Body of pancreas (tissue), 4 donors: Measurements from ENCODE around the gene INSIG1. TPM values are rescaled to one million over a fixed set of nuclear protein-coding genes. Genes with fewer than 3 reads are reported as not detected.

Source experiments
- ATAC-seq: fragments of 150-250 bp; one replicate; pipeline ENCODE4 v1.9.1; 2016
- DNase-seq, 4 donors: peaks; one replicate each; pipeline ENCODE4 v3.0.0-alpha.2; 2019
- H3K27ac ChIP-seq, 4 donors: fragments of 200-600 bp; sonication (generic); 1 replicate in 3 of 4; 2 replicates in 1 of 4; pipeline versions ENCODE4 v1.5.1 to v1.6.1; 2016 to 2019; ENCODE audit warnings: mild to moderate bottlenecking in 1 of 4, mixed read lengths in 1 of 4, moderate library complexity in 1 of 4
- H3K27me3 ChIP-seq, 2 donors: fragments of 200-600 bp; sonication (generic); one replicate each; pipeline ENCODE4 v1.6.0; 2016; ENCODE audit warnings: mild to moderate bottlenecking in 1 of 2
- H3K36me3 ChIP-seq, 2 donors: fragments of 200-600 bp; sonication (generic); replicated peaks in 1 of 2; 2 replicates each; pipeline ENCODE4 v1.5.1; 2016; ENCODE audit warnings: low read depth in 2 of 2; ENCODE audit not compliant: insufficient read depth in 1 of 2
- H3K4me1 ChIP-seq: fragments of 200-600 bp; sonication (generic); one replicate; pipeline ENCODE4 v1.6.0; 2016
- H3K4me3 ChIP-seq, 2 donors: fragments of 200-600 bp; sonication (generic); 1 replicate in 1 of 2; 2 replicates in 1 of 2; pipeline ENCODE4 v1.5.1; 2016 to 2019
- H3K9me3 ChIP-seq, 3 donors: fragments of 200-600 bp; sonication (generic); 1 replicate in 2 of 3; 2 replicates in 1 of 3; pipeline ENCODE4 v1.5.1; 2016
- CTCF ChIP-seq, 7 experiments: fragments of 450-650 bp in 4 of 7; fragments of 200-600 bp in 3 of 7; sonication (generic) in 3 of 7; IDR thresholded peaks; one replicate each; pipeline ENCODE4 v1.5.1; 2016 to 2019; ENCODE audit warnings: antibody characterized with exemption in 7 of 7
- POLR2A ChIP-seq, 3 donors: fragments of 450-650 bp; IDR thresholded peaks; one replicate each; pipeline ENCODE4 v1.6.1; 2016; ENCODE audit warnings: antibody characterized with exemption in 3 of 3, mild to moderate bottlenecking in 2 of 3
- WGBS, 2 donors: methylation state at CpG; one replicate each; pipeline ENCODE4 v1.1.5; 2017; 5-methylcytosine and 5-hydroxymethylcytosine counted together
- intact Hi-C: fragments of 100-400 bp; cut with DNase I; formaldehyde crosslinking; loops from one replicate; pipeline ENCODE4 v1.15.1; 2023
- total RNA-seq, 2 donors: library from RNA; depleted of rRNA; stranded (reverse); fragments of >200 nt; gene quantifications; one replicate each; pipeline ENCODE4 v1.1.0, GENCODE V29; 2016

Gene INSIG1
- total RNA-seq, 2 donors from 2014 or later, result 47.0 to 79.8 TPM

GRCh38 chr7:155329225-155329624 is 31.5 kb downstream of the INSIG1 start:
- DNase-seq, result no peak
- no peaks in the 10 kb centered on the region for H3K27me3 ChIP-seq
- no peak for ATAC-seq
- no peak for TF ChIP-seq POLR2A (IDR thresholded peaks at IDR 0.05)
- no peak for TF ChIP-seq CTCF (IDR thresholded peaks at IDR 0.05)
- no peak overlapping the region for H3K27ac ChIP-seq
- intact Hi-C loops, result no loop called here
- no peak overlapping the region for H3K4me3 ChIP-seq
- peaks cover 9% of the 10 kb centered on the region for H3K4me1 ChIP-seq
- WGBS, 2 donors, result no CpG with 5 or more reads among the region's 5 CpGs
- no peaks in the 10 kb centered on the region for H3K36me3 ChIP-seq
- H3K9me3 ChIP-seq, result no peaks in the 10 kb centered on the region

- DNase-seq (no peak), ATAC-seq (no peak)
- intact Hi-C loops, result no loop called here
- H3K9me3 ChIP-seq, result no peaks in the 10 kb centered on the region
- no peak for TF ChIP-seq POLR2A (IDR thresholded peaks at IDR 0.05)
- TF ChIP-seq CTCF (IDR thresholded peaks at IDR 0.05), result no peak
- no peak overlapping the region for H3K27ac ChIP-seq
- 46 to 68% methylated on average over 4 of the region's 4 CpGs for WGBS, 2 donors
- no peaks in the 10 kb centered on the region for H3K27me3 ChIP-seq
- H3K4me1 ChIP-seq, result peaks cover 11% of the 10 kb centered on the region
- no peak overlapping the region for H3K4me3 ChIP-seq
- no peaks in the 10 kb centered on the region for H3K36me3 ChIP-seq
Observed at GRCh38 chr7:155331396-155331795, 33.7 kb downstream of the INSIG1 start.

GRCh38 chr7:155333346-155334234 is 35.9 kb downstream of the INSIG1 start:
- WGBS, 2 donors, result 83 to 86% methylated on average over 23 of the region's 23 CpGs
- Histone ChIP-seq H3K4me1 (peaks cover 32% of the 10 kb centered on the region), H3K4me3 (no peak overlapping the region), H3K36me3 (no peaks in the 10 kb centered on the region), H3K9me3 (no peaks in the 10 kb centered on the region), H3K27me3 (no peaks in the 10 kb centered on the region), H3K27ac (no peak overlapping the region)
- TF ChIP-seq CTCF (IDR thresholded peaks at IDR 0.05) (no peak), POLR2A (IDR thresholded peaks at IDR 0.05) (no peak)
- no peak for ATAC-seq
- intact Hi-C loops, result no loop called here
- DNase-seq, result no peak

- Histone ChIP-seq H3K4me3 (no peak overlapping the region), H3K27ac (peak overlapping the region; percentile 36 to 71 (median 55)), H3K27me3 (no peaks in the 10 kb centered on the region), H3K9me3 (no peaks in the 10 kb centered on the region), H3K36me3 (no peaks in the 10 kb centered on the region), H3K4me1 (peaks cover 32% of the 10 kb centered on the region)
- peak in 4 of 7 experiments; percentile 36 to 48 (median 43) for TF ChIP-seq CTCF (IDR thresholded peaks at IDR 0.05)
- TF ChIP-seq POLR2A (IDR thresholded peaks at IDR 0.05), result peak in 2 of 3 donors; percentile 41
- intact Hi-C loops, result no loop called here
- ATAC-seq (peak; percentile 95), DNase-seq (peak; percentile 83 to 87 (median 86))
- WGBS, 2 donors, result 35 to 41% methylated on average over 20 to 21 of the region's 21 CpGs
Observed at GRCh38 chr7:155336812-155337602, 39.3 kb downstream of the INSIG1 start.
